HEK293 (cell line): ENCODE measurements around the gene ESRRG.

Experiments
- CTCF ChIA-PET: fragments of 350-600 bp; formaldehyde crosslinking; extraction: SDS; loops from one replicate; lab custom pipeline; 2021; ENCODE audit warnings: antibody characterized with exemption; lab: Yijun Ruan, JAX
- POLR2A ChIA-PET: fragments of 300-600 bp; formaldehyde crosslinking; extraction: SDS; loops from one replicate; lab custom pipeline; 2020; ENCODE audit warnings: antibody characterized with exemption, inconsistent platforms; lab: Yijun Ruan, JAX
- H3K27ac ChIP-seq: fragments of 200-500 bp; sonication (Bioruptor generic); 2 replicates; pipeline ENCODE4 v1.5.1; 2014; ENCODE audit warnings: low read depth, low read length, control low read depth, inconsistent platforms; ENCODE audit errors: extremely low read depth
- H3K36me3 ChIP-seq, 2 experiments: fragments of 200-500 bp in 1 of 2; sonication (Bioruptor generic) in 1 of 2; 1 replicate in 1 of 2; 2 replicates in 1 of 2; pipeline ENCODE4 v1.5.1; 2014 to 2017; ENCODE audit warnings: inconsistent platforms in 2 of 2, low read length in 2 of 2; ENCODE audit not compliant: control insufficient read depth in 2 of 2, insufficient read depth in 1 of 2
- H3K4me1 ChIP-seq: fragments of 200-500 bp; sonication (Bioruptor generic); 2 replicates; pipeline ENCODE4 v1.5.1; 2014; ENCODE audit warnings: mild to moderate bottlenecking, low read length, inconsistent platforms; ENCODE audit not compliant: control insufficient read depth, insufficient read depth
- H3K4me3 ChIP-seq: 2 replicates; pipeline ENCODE4 v1.5.1; 2011; ENCODE audit warnings: low read depth, mild to moderate bottlenecking, control low read depth, low read length, moderate library complexity
- H3K9me3 ChIP-seq: fragments of 200-500 bp; sonication (Bioruptor generic); 2 replicates; pipeline ENCODE4 v1.5.1; 2014; ENCODE audit warnings: low read depth, low read length, inconsistent platforms; ENCODE audit not compliant: control insufficient read depth, insufficient read depth
- GLI4 ChIP-seq: fragments of 450-650 bp; formaldehyde crosslinking; IDR thresholded peaks from 2 replicates; pipeline ENCODE4 v1.5.1; 2016; ENCODE audit warnings: missing biosample characterization, missing genetic modification characterization
- HOXD13 ChIP-seq: sonication (generic); formaldehyde crosslinking; IDR thresholded peaks from 2 replicates; pipeline ENCODE4 v1.8.0; 2022; ENCODE audit warnings: missing genetic modification reagents, borderline replicate concordance
- OVOL3 ChIP-seq: fragments of 450-650 bp; formaldehyde crosslinking; IDR thresholded peaks from 2 replicates; pipeline ENCODE4 v1.5.1; 2016; ENCODE audit warnings: missing biosample characterization, missing genetic modification characterization
- ZIC2 ChIP-seq: fragments of 450-650 bp; formaldehyde crosslinking; IDR thresholded peaks from 2 replicates; pipeline ENCODE4 v1.5.1; 2016; ENCODE audit warnings: missing biosample characterization, missing genetic modification characterization
- ZNF121 ChIP-seq: fragments of 450-650 bp; formaldehyde crosslinking; IDR thresholded peaks from 2 replicates; pipeline ENCODE4 v1.5.1; 2016; ENCODE audit warnings: missing biosample characterization, missing genetic modification characterization
- ZNF2 ChIP-seq: fragments of 450-650 bp; formaldehyde crosslinking; IDR thresholded peaks from 2 replicates; pipeline ENCODE4 v1.5.1; 2016; ENCODE audit warnings: missing biosample characterization, missing genetic modification characterization
- ZNF621 ChIP-seq: fragments of 450-650 bp; formaldehyde crosslinking; IDR thresholded peaks from 2 replicates; pipeline ENCODE4 v1.5.1; 2017; ENCODE audit warnings: missing biosample characterization, missing genetic modification characterization
- ZNF658 ChIP-seq: fragments of 450-650 bp; formaldehyde crosslinking; IDR thresholded peaks from 2 replicates; pipeline ENCODE4; 2016; ENCODE audit warnings: missing biosample characterization, missing genetic modification characterization
- ZNF701 ChIP-seq: fragments of 450-650 bp; formaldehyde crosslinking; IDR thresholded peaks from 2 replicates; pipeline ENCODE4 v1.5.1; 2016; ENCODE audit warnings: missing biosample characterization, missing genetic modification characterization
- ZSCAN30 ChIP-seq: fragments of 450-650 bp; IDR thresholded peaks from 2 replicates; pipeline ENCODE4 v1.5.1; 2018; ENCODE audit warnings: missing biosample characterization, mild to moderate bottlenecking, missing genetic modification characterization, moderate library complexity
- ZXDB ChIP-seq: fragments of 450-650 bp; formaldehyde crosslinking; IDR thresholded peaks from 2 replicates; pipeline ENCODE4 v1.5.1; 2016; ENCODE audit warnings: missing biosample characterization, missing genetic modification characterization
- TF ChIP-seq, protein P1 (sequence below): fragments of 450-650 bp; formaldehyde crosslinking; IDR thresholded peaks from 2 replicates; pipeline ENCODE4 v1.5.1; 2016; ENCODE audit warnings: missing biosample characterization, missing genetic modification characterization, low read depth
- TF ChIP-seq, protein P2 (sequence below): fragments of 450-650 bp; formaldehyde crosslinking; IDR thresholded peaks from 2 replicates; pipeline ENCODE4 v1.5.1; 2017; ENCODE audit warnings: missing biosample characterization, missing genetic modification characterization
- TF ChIP-seq, protein P3 (sequence below): fragments of 450-650 bp; formaldehyde crosslinking; IDR thresholded peaks from 2 replicates; pipeline ENCODE4 v1.5.1; 2016; ENCODE audit warnings: missing biosample characterization, missing genetic modification characterization
- TF ChIP-seq, protein P4 (sequence below): fragments of 450-650 bp; formaldehyde crosslinking; optimal IDR thresholded peaks from 2 replicates; pipeline ENCODE3; 2016; ENCODE audit warnings: missing biosample characterization, mild to moderate bottlenecking, missing genetic modification characterization
- TF ChIP-seq, protein P5 (sequence below): fragments of 450-650 bp; formaldehyde crosslinking; IDR thresholded peaks from 2 replicates; pipeline ENCODE4 v1.5.1; 2016; ENCODE audit warnings: missing biosample characterization, missing genetic modification characterization
- TF ChIP-seq, protein P6 (sequence below): fragments of 450-650 bp; formaldehyde crosslinking; IDR thresholded peaks from 2 replicates; pipeline ENCODE4 v1.5.1; 2017; ENCODE audit warnings: missing biosample characterization, missing genetic modification characterization

Gene ESRRG

DNA sequence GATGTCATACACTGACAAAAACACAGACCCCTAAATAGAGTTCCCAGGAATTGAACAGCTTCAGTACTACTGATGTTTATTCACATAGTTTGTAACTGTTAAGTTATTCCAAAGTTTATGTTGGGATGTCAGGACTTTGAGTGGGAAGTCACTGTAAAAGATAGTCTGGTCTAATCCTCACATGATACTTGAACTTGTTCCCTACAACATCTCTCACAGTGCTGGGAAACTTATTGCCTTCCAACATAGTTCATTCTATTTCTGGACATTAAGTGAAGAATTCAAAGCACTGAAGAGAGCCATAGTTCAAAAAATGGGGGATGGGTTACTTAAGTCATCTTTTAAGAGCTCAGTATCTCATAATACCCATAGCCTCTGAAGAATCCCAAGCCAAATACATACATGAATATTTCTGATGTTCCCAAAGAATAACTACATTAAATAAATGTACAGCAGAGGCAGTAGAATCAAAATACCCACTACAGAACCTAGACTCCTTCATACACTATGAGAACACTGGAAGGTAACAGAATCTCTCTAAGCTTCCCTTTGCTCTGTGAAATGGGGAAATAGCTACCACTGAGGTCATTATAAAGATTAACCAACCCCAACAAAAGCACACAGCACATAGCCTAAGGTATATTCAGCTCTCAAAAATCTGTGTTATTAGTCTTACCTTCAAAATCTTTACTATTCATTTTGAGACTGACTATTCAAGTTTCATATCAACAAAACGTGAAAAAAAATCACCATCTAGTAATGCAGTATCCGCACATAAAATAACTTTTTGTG is 81.4 kb downstream of the ESRRG start:
- no peaks in the 10 kb centered on the region for H3K36me3 ChIP-seq
- POLR2A ChIA-PET: no interaction called here
- CTCF ChIA-PET: interaction anchor here (0.5 to 0.6 kb wide), 2 partner anchors 244 to 381 kb away, joined by 3 to 4 read pairs; no protein-coding TSS in a partner anchor
- no peak overlapping the region for H3K27ac ChIP-seq
- H3K4me1 ChIP-seq: no peaks in the 10 kb centered on the region
- H3K9me3 ChIP-seq: no peaks in the 10 kb centered on the region
- no peak for TF ChIP-seq ZNF658 (tag by site-specific recombination)
- no peak for TF ChIP-seq ZNF621 (tag by site-specific recombination)
- no peak for TF ChIP-seq ZSCAN30 (tag by site-specific recombination)
- TF ChIP-seq OVOL3 (tag by site-specific recombination): no peak
- TF ChIP-seq, all 188 proteins: peak for 0
- no peak overlapping the region for H3K4me3 ChIP-seq

DNA sequence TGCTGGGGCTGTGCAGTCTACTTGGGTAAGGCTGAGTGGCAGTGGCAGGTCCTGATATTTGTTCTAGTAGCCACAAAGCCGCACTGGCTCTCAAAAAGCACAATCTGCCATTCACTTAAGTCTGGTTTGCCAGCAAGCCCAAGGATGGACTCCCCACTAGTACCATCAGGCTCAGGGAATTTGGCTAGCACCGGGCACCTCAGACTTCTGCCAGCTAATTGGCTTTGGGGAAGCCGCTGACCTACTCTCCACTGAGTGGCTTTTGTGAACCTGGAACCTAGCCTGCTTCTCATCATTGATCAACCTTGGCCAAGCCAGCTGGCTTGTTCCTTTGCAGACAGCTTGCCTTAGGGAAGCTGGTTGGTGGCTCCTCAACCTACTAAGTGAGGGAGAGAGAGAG is 83.1 kb downstream of the ESRRG start:
- no peaks in the 10 kb centered on the region for H3K4me1 ChIP-seq

DNA sequence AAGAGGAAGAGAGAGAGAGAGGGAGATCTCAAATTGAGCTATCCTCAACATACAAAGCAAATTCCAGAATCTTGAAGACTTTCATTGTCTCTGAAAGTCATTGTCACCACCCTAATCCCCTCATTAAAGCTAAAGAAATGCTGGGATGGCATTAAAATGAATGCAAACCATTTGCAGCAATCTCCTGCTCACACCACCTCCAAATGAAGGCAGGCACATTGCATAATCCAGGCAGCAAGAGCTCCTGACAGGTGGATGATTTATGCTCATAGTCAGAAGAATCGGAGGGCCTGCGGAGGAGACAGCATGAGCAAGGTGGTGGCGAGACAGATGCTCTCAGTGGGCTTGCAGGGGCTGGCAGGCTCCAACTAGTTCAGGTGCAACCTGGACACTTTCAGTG is 90.2 kb downstream of the ESRRG start:
- no peaks in the 10 kb centered on the region for H3K4me1 ChIP-seq
- H3K4me3 ChIP-seq: no peak overlapping the region
- H3K9me3 ChIP-seq: no peaks in the 10 kb centered on the region
- no peaks in the 10 kb centered on the region for H3K36me3 ChIP-seq
- ChIA-PET CTCF (interaction anchor here (0.6 kb wide), 1 partner anchor 79 kb away, joined by 3 read pairs; no protein-coding TSS in a partner anchor), POLR2A (no interaction called here)
- no peak overlapping the region for H3K27ac ChIP-seq
- TF ChIP-seq, protein P1, sequence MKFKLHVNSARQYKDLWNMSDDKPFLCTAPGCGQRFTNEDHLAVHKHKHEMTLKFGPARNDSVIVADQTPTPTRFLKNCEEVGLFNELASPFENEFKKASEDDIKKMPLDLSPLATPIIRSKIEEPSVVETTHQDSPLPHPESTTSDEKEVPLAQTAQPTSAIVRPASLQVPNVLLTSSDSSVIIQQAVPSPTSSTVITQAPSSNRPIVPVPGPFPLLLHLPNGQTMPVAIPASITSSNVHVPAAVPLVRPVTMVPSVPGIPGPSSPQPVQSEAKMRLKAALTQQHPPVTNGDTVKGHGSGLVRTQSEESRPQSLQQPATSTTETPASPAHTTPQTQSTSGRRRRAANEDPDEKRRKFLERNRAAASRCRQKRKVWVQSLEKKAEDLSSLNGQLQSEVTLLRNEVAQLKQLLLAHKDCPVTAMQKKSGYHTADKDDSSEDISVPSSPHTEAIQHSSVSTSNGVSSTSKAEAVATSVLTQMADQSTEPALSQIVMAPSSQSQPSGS (tag by site-specific recombination): no peak
- no peak for TF ChIP-seq ZNF701
- TF ChIP-seq HOXD13 (CRISPR knock-in tag): no peak
- TF ChIP-seq ZIC2 (tag by site-specific recombination): no peak
- TF ChIP-seq ZNF2 (tag by site-specific recombination): no peak
- TF ChIP-seq GLI4 (tag by site-specific recombination): no peak
- TF ChIP-seq, protein P2, sequence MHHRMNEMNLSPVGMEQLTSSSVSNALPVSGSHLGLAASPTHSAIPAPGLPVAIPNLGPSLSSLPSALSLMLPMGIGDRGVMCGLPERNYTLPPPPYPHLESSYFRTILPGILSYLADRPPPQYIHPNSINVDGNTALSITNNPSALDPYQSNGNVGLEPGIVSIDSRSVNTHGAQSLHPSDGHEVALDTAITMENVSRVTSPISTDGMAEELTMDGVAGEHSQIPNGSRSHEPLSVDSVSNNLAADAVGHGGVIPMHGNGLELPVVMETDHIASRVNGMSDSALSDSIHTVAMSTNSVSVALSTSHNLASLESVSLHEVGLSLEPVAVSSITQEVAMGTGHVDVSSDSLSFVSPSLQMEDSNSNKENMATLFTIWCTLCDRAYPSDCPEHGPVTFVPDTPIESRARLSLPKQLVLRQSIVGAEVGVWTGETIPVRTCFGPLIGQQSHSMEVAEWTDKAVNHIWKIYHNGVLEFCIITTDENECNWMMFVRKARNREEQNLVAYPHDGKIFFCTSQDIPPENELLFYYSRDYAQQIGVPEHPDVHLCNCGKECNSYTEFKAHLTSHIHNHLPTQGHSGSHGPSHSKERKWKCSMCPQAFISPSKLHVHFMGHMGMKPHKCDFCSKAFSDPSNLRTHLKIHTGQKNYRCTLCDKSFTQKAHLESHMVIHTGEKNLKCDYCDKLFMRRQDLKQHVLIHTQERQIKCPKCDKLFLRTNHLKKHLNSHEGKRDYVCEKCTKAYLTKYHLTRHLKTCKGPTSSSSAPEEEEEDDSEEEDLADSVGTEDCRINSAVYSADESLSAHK (tag by site-specific recombination): no peak
- TF ChIP-seq, protein P3, sequence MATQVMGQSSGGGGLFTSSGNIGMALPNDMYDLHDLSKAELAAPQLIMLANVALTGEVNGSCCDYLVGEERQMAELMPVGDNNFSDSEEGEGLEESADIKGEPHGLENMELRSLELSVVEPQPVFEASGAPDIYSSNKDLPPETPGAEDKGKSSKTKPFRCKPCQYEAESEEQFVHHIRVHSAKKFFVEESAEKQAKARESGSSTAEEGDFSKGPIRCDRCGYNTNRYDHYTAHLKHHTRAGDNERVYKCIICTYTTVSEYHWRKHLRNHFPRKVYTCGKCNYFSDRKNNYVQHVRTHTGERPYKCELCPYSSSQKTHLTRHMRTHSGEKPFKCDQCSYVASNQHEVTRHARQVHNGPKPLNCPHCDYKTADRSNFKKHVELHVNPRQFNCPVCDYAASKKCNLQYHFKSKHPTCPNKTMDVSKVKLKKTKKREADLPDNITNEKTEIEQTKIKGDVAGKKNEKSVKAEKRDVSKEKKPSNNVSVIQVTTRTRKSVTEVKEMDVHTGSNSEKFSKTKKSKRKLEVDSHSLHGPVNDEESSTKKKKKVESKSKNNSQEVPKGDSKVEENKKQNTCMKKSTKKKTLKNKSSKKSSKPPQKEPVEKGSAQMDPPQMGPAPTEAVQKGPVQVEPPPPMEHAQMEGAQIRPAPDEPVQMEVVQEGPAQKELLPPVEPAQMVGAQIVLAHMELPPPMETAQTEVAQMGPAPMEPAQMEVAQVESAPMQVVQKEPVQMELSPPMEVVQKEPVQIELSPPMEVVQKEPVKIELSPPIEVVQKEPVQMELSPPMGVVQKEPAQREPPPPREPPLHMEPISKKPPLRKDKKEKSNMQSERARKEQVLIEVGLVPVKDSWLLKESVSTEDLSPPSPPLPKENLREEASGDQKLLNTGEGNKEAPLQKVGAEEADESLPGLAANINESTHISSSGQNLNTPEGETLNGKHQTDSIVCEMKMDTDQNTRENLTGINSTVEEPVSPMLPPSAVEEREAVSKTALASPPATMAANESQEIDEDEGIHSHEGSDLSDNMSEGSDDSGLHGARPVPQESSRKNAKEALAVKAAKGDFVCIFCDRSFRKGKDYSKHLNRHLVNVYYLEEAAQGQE (tag by site-specific recombination): no peak
- no peak for TF ChIP-seq ZNF121 (tag by site-specific recombination)
- TF ChIP-seq, protein P4, sequence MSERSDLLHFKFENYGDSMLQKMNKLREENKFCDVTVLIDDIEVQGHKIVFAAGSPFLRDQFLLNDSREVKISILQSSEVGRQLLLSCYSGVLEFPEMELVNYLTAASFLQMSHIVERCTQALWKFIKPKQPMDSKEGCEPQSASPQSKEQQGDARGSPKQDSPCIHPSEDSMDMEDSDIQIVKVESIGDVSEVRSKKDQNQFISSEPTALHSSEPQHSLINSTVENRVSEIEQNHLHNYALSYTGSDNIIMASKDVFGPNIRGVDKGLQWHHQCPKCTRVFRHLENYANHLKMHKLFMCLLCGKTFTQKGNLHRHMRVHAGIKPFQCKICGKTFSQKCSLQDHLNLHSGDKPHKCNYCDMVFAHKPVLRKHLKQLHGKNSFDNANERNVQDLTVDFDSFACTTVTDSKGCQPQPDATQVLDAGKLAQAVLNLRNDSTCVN: no peak
- TF ChIP-seq, protein P5, sequence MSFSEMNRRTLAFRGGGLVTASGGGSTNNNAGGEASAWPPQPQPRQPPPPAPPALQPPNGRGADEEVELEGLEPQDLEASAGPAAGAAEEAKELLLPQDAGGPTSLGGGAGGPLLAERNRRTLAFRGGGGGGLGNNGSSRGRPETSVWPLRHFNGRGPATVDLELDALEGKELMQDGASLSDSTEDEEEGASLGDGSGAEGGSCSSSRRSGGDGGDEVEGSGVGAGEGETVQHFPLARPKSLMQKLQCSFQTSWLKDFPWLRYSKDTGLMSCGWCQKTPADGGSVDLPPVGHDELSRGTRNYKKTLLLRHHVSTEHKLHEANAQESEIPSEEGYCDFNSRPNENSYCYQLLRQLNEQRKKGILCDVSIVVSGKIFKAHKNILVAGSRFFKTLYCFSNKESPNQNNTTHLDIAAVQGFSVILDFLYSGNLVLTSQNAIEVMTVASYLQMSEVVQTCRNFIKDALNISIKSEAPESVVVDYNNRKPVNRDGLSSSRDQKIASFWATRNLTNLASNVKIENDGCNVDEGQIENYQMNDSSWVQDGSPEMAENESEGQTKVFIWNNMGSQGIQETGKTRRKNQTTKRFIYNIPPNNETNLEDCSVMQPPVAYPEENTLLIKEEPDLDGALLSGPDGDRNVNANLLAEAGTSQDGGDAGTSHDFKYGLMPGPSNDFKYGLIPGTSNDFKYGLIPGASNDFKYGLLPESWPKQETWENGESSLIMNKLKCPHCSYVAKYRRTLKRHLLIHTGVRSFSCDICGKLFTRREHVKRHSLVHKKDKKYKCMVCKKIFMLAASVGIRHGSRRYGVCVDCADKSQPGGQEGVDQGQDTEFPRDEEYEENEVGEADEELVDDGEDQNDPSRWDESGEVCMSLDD: no peak
- TF ChIP-seq, protein P6, sequence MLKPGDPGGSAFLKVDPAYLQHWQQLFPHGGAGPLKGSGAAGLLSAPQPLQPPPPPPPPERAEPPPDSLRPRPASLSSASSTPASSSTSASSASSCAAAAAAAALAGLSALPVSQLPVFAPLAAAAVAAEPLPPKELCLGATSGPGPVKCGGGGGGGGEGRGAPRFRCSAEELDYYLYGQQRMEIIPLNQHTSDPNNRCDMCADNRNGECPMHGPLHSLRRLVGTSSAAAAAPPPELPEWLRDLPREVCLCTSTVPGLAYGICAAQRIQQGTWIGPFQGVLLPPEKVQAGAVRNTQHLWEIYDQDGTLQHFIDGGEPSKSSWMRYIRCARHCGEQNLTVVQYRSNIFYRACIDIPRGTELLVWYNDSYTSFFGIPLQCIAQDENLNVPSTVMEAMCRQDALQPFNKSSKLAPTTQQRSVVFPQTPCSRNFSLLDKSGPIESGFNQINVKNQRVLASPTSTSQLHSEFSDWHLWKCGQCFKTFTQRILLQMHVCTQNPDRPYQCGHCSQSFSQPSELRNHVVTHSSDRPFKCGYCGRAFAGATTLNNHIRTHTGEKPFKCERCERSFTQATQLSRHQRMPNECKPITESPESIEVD (tag by site-specific recombination): no peak

More for the DNA sequence above, 83.1 kb downstream of the ESRRG start:
- H3K9me3 ChIP-seq: no peaks in the 10 kb centered on the region
- no peaks in the 10 kb centered on the region for H3K36me3 ChIP-seq
- no peak overlapping the region for H3K27ac ChIP-seq
- TF ChIP-seq ZXDB (tag by site-specific recombination): no peak
- TF ChIP-seq, all 188 proteins: peak for 0
- H3K4me3 ChIP-seq: no peak overlapping the region
- CTCF ChIA-PET: interaction anchor here (0.6 kb wide), 1 partner anchor 1455 kb away, joined by 3 read pairs; no protein-coding TSS in a partner anchor
- POLR2A ChIA-PET: no interaction called here
